SK-N-MC (cell line): ENCODE data around the gene NMNAT2.

Experiments
- EZH2 ChIP-seq: fragments of 200-600 bp; sonication (generic); IDR thresholded peaks from one replicate; pipeline ENCODE4 v1.6.1; 2017; ENCODE audit warnings: antibody characterized with exemption
- POLR2AphosphoS5 ChIP-seq: IDR thresholded peaks from 2 replicates; pipeline ENCODE4 v1.6.1; 2012; ENCODE audit warnings: mild to moderate bottlenecking, low read depth, low read length, borderline replicate concordance

DNA sequence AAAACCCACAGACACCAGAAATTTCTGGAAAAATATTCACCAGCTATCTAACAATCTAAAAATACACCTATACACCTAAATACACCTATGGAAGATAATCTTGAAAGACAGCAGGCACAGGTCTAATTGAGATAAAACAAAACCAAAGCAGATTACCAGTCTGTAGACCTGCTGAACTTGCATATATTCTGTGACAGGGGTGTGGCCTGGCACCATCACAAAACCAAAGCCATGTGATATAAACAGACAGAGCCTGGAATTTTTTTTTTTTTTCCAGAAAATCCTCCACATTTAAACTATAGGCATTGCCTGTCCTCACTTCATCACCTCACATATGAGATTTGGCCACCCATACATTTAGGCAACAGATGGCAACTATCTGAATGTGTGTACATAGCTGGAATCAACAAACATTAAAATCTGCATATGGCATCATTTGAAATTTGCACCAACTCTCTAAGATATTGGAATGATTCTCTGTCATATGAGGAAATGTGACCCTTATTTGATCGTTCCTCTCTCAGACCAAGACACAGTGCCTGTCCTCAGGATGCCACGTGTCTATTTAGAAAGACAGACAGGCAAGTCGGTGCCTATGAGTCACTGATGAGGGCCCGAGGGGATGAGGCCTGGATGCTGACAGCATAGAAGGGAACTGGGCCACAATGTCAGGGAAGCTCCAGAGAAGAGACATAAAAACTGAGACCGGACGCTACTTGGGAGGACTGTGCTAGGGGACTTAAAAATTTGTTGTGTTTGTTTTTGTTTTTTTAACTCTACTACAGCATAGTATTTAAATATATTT, 32.6 kb downstream of the NMNAT2 start:
- TF ChIP-seq POLR2AphosphoS5 (no peak), EZH2 (no peak)
